ENCODE measurements around the gene CARD9. TPM values are rescaled to one million over a fixed set of nuclear protein-coding genes. Genes with fewer than 3 reads are reported as not detected.

Gene CARD9
- total RNA-seq, 4 donors from 2014 or later, result 0.57 to 1.1 (median 1.0) TPM

- peaks cover 0 to 3% (median 1%) of the 10 kb centered on the region in 3 donors for H3K4me1 ChIP-seq
- no peak overlapping the region for H3K27ac ChIP-seq
- no peaks in the 10 kb centered on the region for H3K27me3 ChIP-seq
- intact Hi-C loops (cut with DNase I), result no loop called here
- DNase-seq, result no peak
- H3K36me3 ChIP-seq, result peaks cover 23 to 96% (median 46%) of the 10 kb centered on the region in 3 donors
- H3K4me3 ChIP-seq, result no peak overlapping the region
- no peak for TF ChIP-seq POLR2A (IDR thresholded peaks at IDR 0.05)
- TF ChIP-seq CTCF (IDR thresholded peaks at IDR 0.05), result no peak
- no peaks in the 10 kb centered on the region for H3K9me3 ChIP-seq
- WGBS, 2 donors, result 79% methylated on average over 11 of the region's 17 CpGs; no CpG with 5 or more reads in 1 of the 2 donors
Observed at GRCh38 chr9:136393531-136393930, 20.1 kb upstream of the CARD9 start.

GRCh38 chr9:136392538-136393449 is 19.3 kb upstream of the CARD9 start:
- DNase-seq, result no peak
- intact Hi-C loops (cut with DNase I), result no loop called here
- no peaks in the 10 kb centered on the region for H3K9me3 ChIP-seq
- H3K27ac ChIP-seq, result no peak overlapping the region
- peaks cover 23 to 99% (median 51%) of the 10 kb centered on the region in 3 donors for H3K36me3 ChIP-seq
- H3K27me3 ChIP-seq, result no peaks in the 10 kb centered on the region
- 76 to 92% methylated on average over 4 to 5 of the region's 21 CpGs for WGBS, 2 donors
- no peak overlapping the region for H3K4me3 ChIP-seq
- TF ChIP-seq POLR2A (IDR thresholded peaks at IDR 0.05) (no peak), CTCF (IDR thresholded peaks at IDR 0.05) (no peak)
- H3K4me1 ChIP-seq, result no peaks in the 10 kb centered on the region

- no peaks in the 10 kb centered on the region for H3K27me3 ChIP-seq
- H3K4me3 ChIP-seq, result no peak overlapping the region
- H3K36me3 ChIP-seq, result peaks cover 29 to 99% (median 55%) of the 10 kb centered on the region in 3 donors
- no peak for DNase-seq
- no peaks in the 10 kb centered on the region for H3K4me1 ChIP-seq
- WGBS, 2 donors, result 90 to 92% methylated on average over 20 to 21 of the region's 28 CpGs
- no peaks in the 10 kb centered on the region for H3K9me3 ChIP-seq
- no peak for TF ChIP-seq POLR2A (IDR thresholded peaks at IDR 0.05)
- TF ChIP-seq CTCF (IDR thresholded peaks at IDR 0.05), result no peak
- intact Hi-C loops (cut with DNase I), result no loop called here
- no peak overlapping the region for H3K27ac ChIP-seq
Observed at GRCh38 chr9:136391737-136392537, 18.5 kb upstream of the CARD9 start.

DNA sequence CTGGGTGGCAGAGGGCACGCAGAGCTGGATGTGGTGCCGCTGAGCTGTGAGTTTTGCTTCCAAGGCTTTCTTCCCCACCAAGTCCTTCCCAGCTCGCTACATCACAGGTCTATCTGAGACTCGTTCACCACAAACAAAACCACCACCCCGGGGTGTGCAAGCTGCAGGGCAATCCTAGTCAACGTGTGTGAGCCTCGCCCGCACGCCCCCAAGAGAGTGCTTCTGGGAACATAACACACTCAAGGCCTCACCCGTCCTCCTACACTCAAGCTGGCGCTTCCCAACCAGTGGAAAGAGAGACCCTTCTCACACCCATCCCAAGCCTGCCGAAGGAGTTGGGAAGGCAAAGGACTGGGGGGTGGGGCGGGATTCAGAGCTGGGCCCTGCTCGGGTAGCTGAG is 15.9 kb upstream of the CARD9 start:
- intact Hi-C loops (cut with DNase I), result no loop called here
- Histone ChIP-seq H3K4me3 (no peak overlapping the region), H3K36me3 (peaks cover 20 to 99% (median 37%) of the 10 kb centered on the region in 3 donors), H3K9me3 (no peaks in the 10 kb centered on the region), H3K27ac (no peak overlapping the region), H3K27me3 (no peaks in the 10 kb centered on the region), H3K4me1 (no peaks in the 10 kb centered on the region)
- DNase-seq, result no peak
- TF ChIP-seq CTCF (IDR thresholded peaks at IDR 0.05) (no peak), POLR2A (IDR thresholded peaks at IDR 0.05) (no peak)
- WGBS, 2 donors, result 88 to 100% methylated on average over 1 to 6 of the region's 14 CpGs

DNA sequence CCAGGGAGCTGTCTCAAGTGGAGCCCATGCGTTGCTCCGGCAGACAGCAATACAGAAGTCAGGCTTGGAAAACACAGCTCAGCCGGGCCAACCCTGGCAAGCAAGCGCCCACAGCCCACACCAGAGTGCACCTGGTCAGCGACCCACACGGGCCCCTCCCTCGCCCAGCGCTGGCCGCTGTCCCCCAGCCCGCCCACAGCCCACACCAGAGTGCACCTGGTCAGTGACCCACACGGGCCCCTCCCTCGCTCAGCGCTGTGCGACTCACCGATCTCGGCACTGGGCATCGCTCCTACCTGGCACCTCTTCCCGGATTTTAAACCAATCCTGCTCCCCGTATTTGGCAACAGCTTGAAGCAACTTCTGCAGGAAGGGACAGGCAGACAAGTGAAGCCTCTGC is 13.7 kb upstream of the CARD9 start:
- Histone ChIP-seq H3K27ac (no peak overlapping the region), H3K27me3 (no peaks in the 10 kb centered on the region), H3K36me3 (peaks cover 8 to 99% (median 38%) of the 10 kb centered on the region in 3 donors), H3K4me3 (no peak overlapping the region), H3K4me1 (no peaks in the 10 kb centered on the region), H3K9me3 (no peaks in the 10 kb centered on the region)
- TF ChIP-seq CTCF (IDR thresholded peaks at IDR 0.05) (no peak), POLR2A (IDR thresholded peaks at IDR 0.05) (no peak)
- no peak for DNase-seq
- intact Hi-C loops (cut with DNase I), result no loop called here
- WGBS, 2 donors, result 88 to 90% methylated on average over 5 to 11 of the region's 19 CpGs

Data from esophagus squamous epithelium (tissue), 5 donors.